ENCODE measurements around the gene DHX35.

Gene DHX35, protein sequence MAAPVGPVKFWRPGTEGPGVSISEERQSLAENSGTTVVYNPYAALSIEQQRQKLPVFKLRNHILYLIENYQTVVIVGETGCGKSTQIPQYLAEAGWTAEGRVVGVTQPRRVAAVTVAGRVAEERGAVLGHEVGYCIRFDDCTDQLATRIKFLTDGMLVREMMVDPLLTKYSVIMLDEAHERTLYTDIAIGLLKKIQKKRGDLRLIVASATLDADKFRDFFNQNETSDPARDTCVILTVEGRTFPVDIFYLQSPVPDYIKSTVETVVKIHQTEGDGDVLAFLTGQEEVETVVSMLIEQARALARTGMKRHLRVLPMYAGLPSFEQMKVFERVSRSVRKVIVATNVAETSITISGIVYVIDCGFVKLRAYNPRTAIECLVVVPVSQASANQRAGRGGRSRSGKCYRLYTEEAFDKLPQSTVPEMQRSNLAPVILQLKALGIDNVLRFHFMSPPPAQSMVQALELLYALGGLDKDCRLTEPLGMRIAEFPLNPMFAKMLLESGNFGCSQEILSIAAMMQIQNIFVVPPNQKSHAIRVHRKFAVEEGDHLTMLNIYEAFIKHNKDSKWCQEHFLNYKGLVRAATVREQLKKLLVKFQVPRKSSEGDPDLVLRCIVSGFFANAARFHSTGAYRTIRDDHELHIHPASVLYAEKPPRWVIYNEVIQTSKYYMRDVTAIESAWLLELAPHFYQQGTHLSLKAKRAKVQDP

DNA sequence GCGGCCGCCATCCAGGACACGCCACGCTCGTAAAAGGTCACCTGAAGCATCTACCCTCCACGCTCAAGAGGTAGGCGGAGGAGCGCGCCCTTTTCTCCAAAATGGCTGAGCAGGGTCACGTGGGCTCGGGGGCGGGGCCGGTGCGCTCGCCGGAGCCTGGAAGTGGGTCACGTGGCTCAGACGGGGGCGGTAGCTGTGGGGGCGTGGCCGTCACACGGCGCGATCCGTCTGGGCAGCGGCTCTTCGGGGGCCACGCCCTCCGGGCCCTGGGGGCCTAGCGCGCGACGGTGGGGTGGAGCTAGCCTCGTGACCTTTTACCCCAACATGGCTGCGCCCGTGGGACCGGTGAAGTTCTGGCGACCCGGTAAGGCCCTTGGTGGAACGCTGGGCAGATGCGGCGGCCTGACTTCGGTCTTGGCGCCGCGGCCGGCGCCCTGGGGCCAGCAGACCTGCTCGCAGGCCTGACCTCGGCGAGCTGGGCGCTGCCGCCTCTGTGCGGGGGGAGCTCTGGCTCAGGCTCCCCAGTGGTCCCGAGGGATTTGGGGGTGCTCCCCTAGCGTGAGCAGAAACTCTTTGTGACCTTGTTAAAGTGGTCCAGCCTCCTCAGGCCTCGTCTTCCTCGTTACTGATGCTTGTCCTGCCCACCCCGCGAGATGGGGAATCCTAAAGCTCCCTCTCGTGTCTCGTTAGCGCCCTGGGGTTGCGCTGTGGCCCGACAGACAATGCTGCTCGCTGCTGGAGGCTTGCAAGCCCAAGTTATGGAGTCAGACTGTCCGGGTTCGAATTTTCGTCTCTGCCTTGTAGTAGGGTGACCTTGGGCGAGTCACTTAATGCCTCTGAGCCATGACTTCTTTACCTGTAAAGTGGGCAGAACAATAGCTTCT, at the start of gene DHX35:
Gene DHX35 (plus strand): TSS at position 301 of the 884 bp plus-strand sequence. CDS start 24 bp downstream, at position 325.
- TF ChIP-seq, protein P1, sequence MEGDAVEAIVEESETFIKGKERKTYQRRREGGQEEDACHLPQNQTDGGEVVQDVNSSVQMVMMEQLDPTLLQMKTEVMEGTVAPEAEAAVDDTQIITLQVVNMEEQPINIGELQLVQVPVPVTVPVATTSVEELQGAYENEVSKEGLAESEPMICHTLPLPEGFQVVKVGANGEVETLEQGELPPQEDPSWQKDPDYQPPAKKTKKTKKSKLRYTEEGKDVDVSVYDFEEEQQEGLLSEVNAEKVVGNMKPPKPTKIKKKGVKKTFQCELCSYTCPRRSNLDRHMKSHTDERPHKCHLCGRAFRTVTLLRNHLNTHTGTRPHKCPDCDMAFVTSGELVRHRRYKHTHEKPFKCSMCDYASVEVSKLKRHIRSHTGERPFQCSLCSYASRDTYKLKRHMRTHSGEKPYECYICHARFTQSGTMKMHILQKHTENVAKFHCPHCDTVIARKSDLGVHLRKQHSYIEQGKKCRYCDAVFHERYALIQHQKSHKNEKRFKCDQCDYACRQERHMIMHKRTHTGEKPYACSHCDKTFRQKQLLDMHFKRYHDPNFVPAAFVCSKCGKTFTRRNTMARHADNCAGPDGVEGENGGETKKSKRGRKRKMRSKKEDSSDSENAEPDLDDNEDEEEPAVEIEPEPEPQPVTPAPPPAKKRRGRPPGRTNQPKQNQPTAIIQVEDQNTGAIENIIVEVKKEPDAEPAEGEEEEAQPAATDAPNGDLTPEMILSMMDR (IDR thresholded peaks at IDR 0.05; ENCODE audit: control extremely low read depth, extremely low read depth, low read depth, missing control alignments), result peak; percentile 60
- ChIA-PET CTCF (interaction anchor here (0.6 to 4.0 kb wide), 19 partner anchors 8 to 147 kb away, joined by 3 to 38 read pairs (median 5); partner anchors contain the start of gene FAM83D), POLR2A (interaction anchor here (0.5 to 1.4 kb wide), 7 partner anchors 11 to 919 kb away, joined by 3 to 7 read pairs (median 3); partner anchors contain the start of gene FAM83D)
- peak; percentile 100 for DNase-seq (ENCODE audit: extremely low spot score)

DNA sequence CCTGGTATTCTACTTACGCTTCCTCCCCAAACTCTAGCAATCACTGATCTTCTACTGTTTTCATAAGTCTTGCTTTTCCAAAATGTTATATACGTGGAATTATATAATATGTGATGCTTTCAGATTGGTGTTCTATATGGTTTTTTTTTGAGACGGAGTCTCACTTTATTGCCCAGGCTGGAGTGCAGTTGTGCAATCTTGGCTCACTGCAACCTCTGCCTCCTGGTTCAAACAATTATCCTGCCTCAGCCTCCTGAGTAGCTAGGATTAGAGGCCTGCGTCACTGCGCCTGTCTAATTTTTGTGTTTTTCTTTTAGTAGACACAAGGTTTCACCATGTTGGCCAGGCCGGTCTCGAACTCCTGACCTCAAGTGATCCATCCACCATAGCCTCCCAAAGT, 46.8 kb upstream of the DHX35 start:
- DNase-seq (ENCODE audit: extremely low spot score), result no peak
- ChIA-PET POLR2A (no interaction called here), CTCF (no interaction called here)
- TF ChIP-seq, protein P1 (IDR thresholded peaks at IDR 0.05; ENCODE audit: control extremely low read depth, extremely low read depth, low read depth, missing control alignments), result no peak

DNA sequence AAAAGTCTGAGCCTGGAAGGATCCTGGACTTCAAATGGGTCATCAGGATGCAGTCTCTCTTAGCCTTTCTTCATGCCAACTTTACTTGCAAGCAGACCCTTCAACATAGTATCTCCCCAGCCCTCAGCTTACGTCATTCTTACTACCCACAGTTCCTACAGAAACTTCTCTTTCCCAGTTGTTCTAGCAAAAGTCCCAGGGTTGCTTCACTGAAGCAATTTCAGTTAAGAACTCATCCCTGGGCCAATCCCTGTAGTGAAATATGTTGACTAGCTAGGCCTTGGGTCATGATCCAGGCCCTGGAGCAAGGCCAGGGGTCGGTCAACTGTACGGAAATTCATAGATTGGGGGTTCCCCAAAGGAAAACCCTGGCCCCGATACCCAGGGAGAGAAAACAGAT, 44.5 kb upstream of the DHX35 start:
- POLR2A ChIA-PET, result no interaction called here
- TF ChIP-seq, protein P1 (IDR thresholded peaks at IDR 0.05; ENCODE audit: control extremely low read depth, extremely low read depth, low read depth, missing control alignments), result no peak
- DNase-seq (ENCODE audit: extremely low spot score), result no peak
- CTCF ChIA-PET, result interaction anchor here (1.3 to 3.1 kb wide), 5 partner anchors 9 to 163 kb away, joined by 4 to 15 read pairs (median 9); partner anchors contain the start of gene FAM83D

DNA sequence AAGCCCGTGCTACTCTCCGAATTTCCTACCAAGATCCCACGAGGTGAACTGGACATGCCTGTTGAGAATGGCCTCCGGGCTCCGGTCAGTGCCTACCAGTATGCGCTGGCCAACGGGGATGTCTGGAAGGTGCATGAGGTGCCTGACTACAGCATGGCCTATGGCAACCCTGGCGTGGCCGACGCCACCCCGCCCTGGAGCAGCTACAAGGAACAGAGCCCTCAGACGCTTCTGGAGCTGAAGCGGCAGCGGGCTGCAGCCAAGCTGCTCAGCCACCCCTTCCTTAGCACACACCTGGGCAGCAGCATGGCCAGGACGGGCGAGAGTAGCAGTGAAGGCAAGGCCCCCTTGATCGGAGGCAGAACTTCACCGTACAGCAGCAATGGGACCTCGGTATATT, 44.0 kb upstream of the DHX35 start:
- POLR2A ChIA-PET, result no interaction called here
- no peak for DNase-seq (ENCODE audit: extremely low spot score)
- TF ChIP-seq, protein P1 (IDR thresholded peaks at IDR 0.05; ENCODE audit: control extremely low read depth, extremely low read depth, low read depth, missing control alignments), result no peak
- CTCF ChIA-PET, result interaction anchor here (2.3 to 3.1 kb wide), 3 partner anchors 11 to 131 kb away, joined by 9 to 15 read pairs (median 10); no protein-coding TSS in a partner anchor

DNA sequence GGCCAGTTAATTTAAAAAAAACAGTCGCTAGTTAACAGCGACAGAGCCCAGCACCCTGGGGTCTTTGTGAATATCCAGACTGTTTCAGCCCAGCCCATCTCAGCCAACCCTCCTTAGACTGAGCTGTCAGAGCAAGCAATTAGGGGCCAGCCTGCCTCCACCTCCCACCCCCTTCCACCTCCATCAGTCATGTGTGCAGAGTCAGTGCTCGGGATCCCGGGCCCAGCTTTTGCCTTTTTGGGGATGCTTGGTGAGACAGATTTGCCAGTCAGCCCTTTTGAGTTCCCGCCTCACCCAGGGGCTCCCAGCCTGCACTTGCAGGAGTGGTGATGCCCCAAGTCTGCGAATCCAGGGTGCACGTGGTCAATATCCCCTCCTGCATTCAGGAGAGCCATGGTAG, 42.5 kb upstream of the DHX35 start:
- no peak for DNase-seq (ENCODE audit: extremely low spot score)
- CTCF ChIA-PET, result interaction anchor here (1.0 to 1.3 kb wide), 3 partner anchors 19 to 119 kb away, joined by 3 to 4 read pairs (median 4); no protein-coding TSS in a partner anchor
- POLR2A ChIA-PET, result no interaction called here
- TF ChIP-seq, protein P1 (IDR thresholded peaks at IDR 0.05; ENCODE audit: control extremely low read depth, extremely low read depth, low read depth, missing control alignments), result no peak
